HEK293 (cell line): ENCODE measurements around the gene MITF.

Source experiments
- CTCF ChIA-PET: fragments of 350-600 bp; formaldehyde crosslinking; extraction: SDS; loops from one replicate; lab custom pipeline; 2021; ENCODE audit warnings: antibody characterized with exemption; lab: Yijun Ruan, JAX
- POLR2A ChIA-PET: fragments of 300-600 bp; formaldehyde crosslinking; extraction: SDS; loops from one replicate; lab custom pipeline; 2020; ENCODE audit warnings: antibody characterized with exemption, inconsistent platforms; lab: Yijun Ruan, JAX
- H3K27ac ChIP-seq: fragments of 200-500 bp; sonication (Bioruptor generic); 2 replicates; pipeline ENCODE4 v1.5.1; 2014; ENCODE audit warnings: low read depth, low read length, control low read depth, inconsistent platforms; ENCODE audit errors: extremely low read depth
- H3K36me3 ChIP-seq, 2 experiments: fragments of 200-500 bp in 1 of 2; sonication (Bioruptor generic) in 1 of 2; 1 replicate in 1 of 2; 2 replicates in 1 of 2; pipeline ENCODE4 v1.5.1; 2014 to 2017; ENCODE audit warnings: inconsistent platforms in 2 of 2, low read length in 2 of 2; ENCODE audit not compliant: control insufficient read depth in 2 of 2, insufficient read depth in 1 of 2
- H3K4me1 ChIP-seq: fragments of 200-500 bp; sonication (Bioruptor generic); 2 replicates; pipeline ENCODE4 v1.5.1; 2014; ENCODE audit warnings: mild to moderate bottlenecking, low read length, inconsistent platforms; ENCODE audit not compliant: control insufficient read depth, insufficient read depth
- H3K4me3 ChIP-seq: 2 replicates; pipeline ENCODE4 v1.5.1; 2011; ENCODE audit warnings: low read depth, mild to moderate bottlenecking, control low read depth, low read length, moderate library complexity
- H3K9me3 ChIP-seq: fragments of 200-500 bp; sonication (Bioruptor generic); 2 replicates; pipeline ENCODE4 v1.5.1; 2014; ENCODE audit warnings: low read depth, low read length, inconsistent platforms; ENCODE audit not compliant: control insufficient read depth, insufficient read depth
- BCL11A ChIP-seq: fragments of 450-650 bp; formaldehyde crosslinking; IDR thresholded peaks from 2 replicates; pipeline ENCODE4 v1.5.1; 2016; ENCODE audit warnings: low read depth, missing biosample characterization, missing genetic modification characterization
- CTCF ChIP-seq: fragments of 450-650 bp; formaldehyde crosslinking; IDR thresholded peaks from 2 replicates; pipeline ENCODE4 v1.5.1; 2016; ENCODE audit warnings: missing biosample characterization, missing genetic modification characterization
- KLF10 ChIP-seq: fragments of 450-650 bp; IDR thresholded peaks from 2 replicates; pipeline ENCODE4 v1.5.1; 2018; ENCODE audit warnings: missing biosample characterization, mild to moderate bottlenecking, missing genetic modification characterization
- SP7 ChIP-seq: fragments of 450-650 bp; formaldehyde crosslinking; IDR thresholded peaks from 2 replicates; pipeline ENCODE4 v1.5.1; 2016; ENCODE audit warnings: missing biosample characterization, missing genetic modification characterization
- TCF7L2 ChIP-seq: IDR thresholded peaks from 2 replicates; pipeline ENCODE4 v1.6.1; 2011; ENCODE audit warnings: low read depth, mild to moderate bottlenecking, inconsistent platforms, low read length, moderate library complexity, borderline replicate concordance
- ZFHX2 ChIP-seq: fragments of 450-650 bp; formaldehyde crosslinking; conservative IDR thresholded peaks from 2 replicates; pipeline ENCODE4 v1.5.1; 2016; ENCODE audit warnings: missing biosample characterization, missing genetic modification characterization
- ZNF155 ChIP-seq: fragments of 450-650 bp; formaldehyde crosslinking; IDR thresholded peaks from 2 replicates; pipeline ENCODE4 v1.5.1; 2016; ENCODE audit warnings: missing biosample characterization, missing genetic modification characterization
- ZNF23 ChIP-seq: fragments of 450-650 bp; formaldehyde crosslinking; IDR thresholded peaks from 2 replicates; pipeline ENCODE4 v1.5.1; 2016; ENCODE audit warnings: missing biosample characterization, missing genetic modification characterization, borderline replicate concordance
- ZNF24 ChIP-seq: fragments of 450-650 bp; formaldehyde crosslinking; IDR thresholded peaks from 2 replicates; pipeline ENCODE4 v1.5.1; 2016; ENCODE audit warnings: missing biosample characterization, missing genetic modification characterization
- ZNF280C ChIP-seq: fragments of 450-650 bp; formaldehyde crosslinking; IDR thresholded peaks from 2 replicates; pipeline ENCODE4 v1.5.1; 2016; ENCODE audit warnings: missing biosample characterization, missing genetic modification characterization
- ZNF311 ChIP-seq: fragments of 450-650 bp; formaldehyde crosslinking; IDR thresholded peaks from 2 replicates; pipeline ENCODE4 v1.5.1; 2017; ENCODE audit warnings: missing biosample characterization, missing genetic modification characterization, borderline replicate concordance
- ZNF449 ChIP-seq: fragments of 450-650 bp; formaldehyde crosslinking; IDR thresholded peaks from 2 replicates; pipeline ENCODE4 v1.5.1; 2017; ENCODE audit warnings: missing biosample characterization, mild to moderate bottlenecking, missing genetic modification characterization, moderate library complexity
- ZNF610 ChIP-seq: fragments of 450-650 bp; formaldehyde crosslinking; IDR thresholded peaks from 2 replicates; pipeline ENCODE4 v1.5.1; 2016; ENCODE audit warnings: missing biosample characterization, missing genetic modification characterization, borderline replicate concordance
- ZNF776 ChIP-seq: fragments of 450-650 bp; formaldehyde crosslinking; IDR thresholded peaks from 2 replicates; pipeline ENCODE4 v1.5.0; 2017; ENCODE audit warnings: missing biosample characterization, missing genetic modification characterization, borderline replicate concordance
- ZNF791 ChIP-seq: fragments of 450-650 bp; formaldehyde crosslinking; IDR thresholded peaks from 2 replicates; pipeline ENCODE4 v1.5.1; 2016; ENCODE audit warnings: missing biosample characterization, missing genetic modification characterization
- ZNF792 ChIP-seq: fragments of 450-650 bp; formaldehyde crosslinking; IDR thresholded peaks from 2 replicates; pipeline ENCODE4 v1.5.1; 2016; ENCODE audit warnings: missing biosample characterization, missing genetic modification characterization
- ZSCAN23 ChIP-seq: fragments of 450-650 bp; formaldehyde crosslinking; IDR thresholded peaks from 2 replicates; pipeline ENCODE4 v1.5.1; 2016; ENCODE audit warnings: missing biosample characterization, missing genetic modification characterization
- TF ChIP-seq, protein P1 (sequence below): fragments of 450-650 bp; formaldehyde crosslinking; conservative IDR thresholded peaks from 2 replicates; pipeline ENCODE4 v1.5.1; 2016; ENCODE audit warnings: low read depth, missing biosample characterization, missing genetic modification characterization
- TF ChIP-seq, protein P2 (sequence below): fragments of 450-650 bp; IDR thresholded peaks from 2 replicates; pipeline ENCODE4 v1.5.1; 2018; ENCODE audit warnings: missing biosample characterization, mild to moderate bottlenecking, missing genetic modification characterization

Gene MITF

GRCh38 chr3:69882560-69882959 lies 143.3 kb downstream of the MITF start:
- CTCF ChIA-PET: no interaction called here
- Histone ChIP-seq H3K4me3 (no peak overlapping the region), H3K4me1 (no peaks in the 10 kb centered on the region), H3K27ac (no peak overlapping the region), H3K36me3 (no peaks in the 10 kb centered on the region), H3K9me3 (no peaks in the 10 kb centered on the region)
- POLR2A ChIA-PET: no interaction called here
- no peak for TF ChIP-seq ZNF792 (tag by site-specific recombination)
- TF ChIP-seq ZSCAN23 (tag by site-specific recombination): no peak
- no peak for TF ChIP-seq KLF10 (tag by site-specific recombination)
- TF ChIP-seq ZNF449: no peak
- no peak for TF ChIP-seq TCF7L2
- TF ChIP-seq, protein P1, sequence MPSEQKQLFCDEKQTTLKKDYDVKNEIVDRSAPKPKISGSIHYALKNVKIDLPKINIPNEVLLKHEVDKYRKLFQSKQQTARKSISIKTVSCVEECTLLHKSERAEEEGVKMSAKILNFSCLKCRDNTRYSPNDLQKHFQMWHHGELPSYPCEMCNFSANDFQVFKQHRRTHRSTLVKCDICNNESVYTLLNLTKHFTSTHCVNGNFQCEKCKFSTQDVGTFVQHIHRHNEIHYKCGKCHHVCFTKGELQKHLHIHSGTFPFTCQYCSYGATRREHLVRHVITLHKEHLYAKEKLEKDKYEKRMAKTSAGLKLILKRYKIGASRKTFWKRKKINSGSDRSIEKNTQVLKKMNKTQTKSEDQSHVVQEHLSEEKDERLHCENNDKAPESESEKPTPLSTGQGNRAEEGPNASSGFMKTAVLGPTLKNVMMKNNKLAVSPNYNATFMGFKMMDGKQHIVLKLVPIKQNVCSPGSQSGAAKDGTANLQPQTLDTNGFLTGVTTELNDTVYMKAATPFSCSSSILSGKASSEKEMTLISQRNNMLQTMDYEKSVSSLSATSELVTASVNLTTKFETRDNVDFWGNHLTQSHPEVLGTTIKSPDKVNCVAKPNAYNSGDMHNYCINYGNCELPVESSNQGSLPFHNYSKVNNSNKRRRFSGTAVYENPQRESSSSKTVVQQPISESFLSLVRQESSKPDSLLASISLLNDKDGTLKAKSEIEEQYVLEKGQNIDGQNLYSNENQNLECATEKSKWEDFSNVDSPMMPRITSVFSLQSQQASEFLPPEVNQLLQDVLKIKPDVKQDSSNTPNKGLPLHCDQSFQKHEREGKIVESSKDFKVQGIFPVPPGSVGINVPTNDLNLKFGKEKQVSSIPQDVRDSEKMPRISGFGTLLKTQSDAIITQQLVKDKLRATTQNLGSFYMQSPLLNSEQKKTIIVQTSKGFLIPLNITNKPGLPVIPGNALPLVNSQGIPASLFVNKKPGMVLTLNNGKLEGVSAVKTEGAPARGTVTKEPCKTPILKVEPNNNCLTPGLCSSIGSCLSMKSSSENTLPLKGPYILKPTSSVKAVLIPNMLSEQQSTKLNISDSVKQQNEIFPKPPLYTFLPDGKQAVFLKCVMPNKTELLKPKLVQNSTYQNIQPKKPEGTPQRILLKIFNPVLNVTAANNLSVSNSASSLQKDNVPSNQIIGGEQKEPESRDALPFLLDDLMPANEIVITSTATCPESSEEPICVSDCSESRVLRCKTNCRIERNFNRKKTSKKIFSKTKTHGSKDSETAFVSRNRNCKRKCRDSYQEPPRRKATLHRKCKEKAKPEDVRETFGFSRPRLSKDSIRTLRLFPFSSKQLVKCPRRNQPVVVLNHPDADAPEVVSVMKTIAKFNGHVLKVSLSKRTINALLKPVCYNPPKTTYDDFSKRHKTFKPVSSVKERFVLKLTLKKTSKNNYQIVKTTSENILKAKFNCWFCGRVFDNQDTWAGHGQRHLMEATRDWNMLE (tag by site-specific recombination): no peak
- no peak for TF ChIP-seq ZNF280C
- no peak for TF ChIP-seq CTCF (tag by site-specific recombination)
- TF ChIP-seq ZNF155: no peak
- TF ChIP-seq ZNF24 (tag by site-specific recombination): no peak
- no peak for TF ChIP-seq SP7
- TF ChIP-seq ZFHX2 (tag by site-specific recombination): no peak

DNA sequence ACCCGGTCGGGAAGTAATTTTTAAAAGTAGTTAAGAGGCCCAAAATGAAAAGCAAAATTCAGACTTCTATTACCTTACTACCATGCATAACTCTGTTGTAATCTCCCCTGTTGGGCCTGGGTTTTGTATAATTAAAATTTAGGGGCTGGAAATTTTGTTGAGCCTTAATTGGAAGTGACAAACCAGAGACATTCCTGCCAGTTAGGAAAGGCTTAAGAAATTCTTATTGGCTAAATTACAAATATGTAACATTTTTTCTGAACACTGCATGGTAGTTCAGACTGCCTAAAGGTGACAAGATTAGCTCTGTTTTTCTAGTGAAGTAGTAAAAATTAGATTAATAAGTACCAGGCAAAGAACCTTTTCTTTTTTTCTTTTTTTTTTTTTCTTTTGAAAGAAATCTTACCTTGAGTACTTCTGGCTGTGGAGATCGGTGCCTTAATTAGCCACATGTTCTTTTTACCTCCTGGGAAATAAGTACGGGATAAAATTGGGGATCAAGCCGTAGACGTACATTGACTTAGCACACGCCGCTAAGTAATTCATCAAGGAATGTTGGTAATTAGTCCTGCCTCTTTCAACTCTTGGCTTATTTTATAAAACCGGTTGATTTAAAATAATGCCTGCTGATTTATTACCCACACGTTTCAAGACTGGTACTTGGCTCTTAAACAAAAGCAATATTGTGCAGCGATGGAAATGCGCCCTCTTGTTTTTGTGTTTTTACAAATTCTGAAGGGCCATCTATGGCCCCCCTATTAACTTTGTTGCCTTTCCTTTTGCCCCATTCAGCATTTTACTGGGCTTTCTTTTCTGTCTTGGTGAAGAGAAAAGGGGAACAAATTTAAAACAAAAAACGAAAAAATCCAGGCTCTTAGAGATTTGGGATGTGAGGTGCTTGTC lies 149.0 kb downstream of the MITF start:
- ChIA-PET CTCF (no interaction called here), POLR2A (no interaction called here)
- no peak overlapping the region for H3K27ac ChIP-seq
- H3K4me3 ChIP-seq: no peak overlapping the region
- no peaks in the 10 kb centered on the region for H3K9me3 ChIP-seq
- no peaks in the 10 kb centered on the region for H3K36me3 ChIP-seq
- no peaks in the 10 kb centered on the region for H3K4me1 ChIP-seq
- TF ChIP-seq, protein P2, sequence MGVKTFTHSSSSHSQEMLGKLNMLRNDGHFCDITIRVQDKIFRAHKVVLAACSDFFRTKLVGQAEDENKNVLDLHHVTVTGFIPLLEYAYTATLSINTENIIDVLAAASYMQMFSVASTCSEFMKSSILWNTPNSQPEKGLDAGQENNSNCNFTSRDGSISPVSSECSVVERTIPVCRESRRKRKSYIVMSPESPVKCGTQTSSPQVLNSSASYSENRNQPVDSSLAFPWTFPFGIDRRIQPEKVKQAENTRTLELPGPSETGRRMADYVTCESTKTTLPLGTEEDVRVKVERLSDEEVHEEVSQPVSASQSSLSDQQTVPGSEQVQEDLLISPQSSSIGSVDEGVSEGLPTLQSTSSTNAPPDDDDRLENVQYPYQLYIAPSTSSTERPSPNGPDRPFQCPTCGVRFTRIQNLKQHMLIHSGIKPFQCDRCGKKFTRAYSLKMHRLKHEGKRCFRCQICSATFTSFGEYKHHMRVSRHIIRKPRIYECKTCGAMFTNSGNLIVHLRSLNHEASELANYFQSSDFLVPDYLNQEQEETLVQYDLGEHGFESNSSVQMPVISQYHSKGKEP (tag by site-specific recombination): no peak
- TF ChIP-seq ZNF311 (tag by site-specific recombination) (no peak), ZNF610 (tag by site-specific recombination) (no peak), ZNF791 (tag by site-specific recombination) (no peak), ZNF776 (no peak), ZNF23 (tag by site-specific recombination) (no peak), ZNF280C (no peak), BCL11A (tag by site-specific recombination) (no peak)
